ENCODE measurements around the gene EPN2. TPM values are rescaled to one million over a fixed set of nuclear protein-coding genes. Genes with fewer than 3 reads are reported as not detected.

EPN2 gene
- total RNA-seq, 1 donor, result 18.1 TPM

DNA sequence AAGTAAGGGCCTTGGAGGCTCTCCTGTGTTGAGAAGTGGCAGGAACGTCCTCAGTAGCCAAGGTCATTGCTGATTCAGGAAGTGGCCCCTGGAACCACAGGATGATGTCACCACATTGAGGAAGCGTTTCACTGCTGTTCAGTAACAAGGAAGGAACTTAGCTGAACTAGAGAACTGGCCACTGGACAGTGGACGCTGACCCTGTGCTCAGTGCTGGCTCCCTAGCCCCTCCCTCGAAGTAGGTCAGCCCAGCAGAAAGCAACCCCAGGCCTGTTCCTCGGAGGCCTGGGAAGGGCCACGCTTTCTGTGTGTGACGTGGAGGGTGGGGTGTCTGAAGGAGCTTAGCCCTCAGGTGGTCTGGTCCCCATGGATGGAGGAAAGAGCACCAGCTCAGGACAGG, 67.0 kb downstream of the EPN2 start:
- DNase-seq (ENCODE audit: insufficient read length, low spot score, missing footprints), result peak; percentile 87
- Histone ChIP-seq H3K36me3 (ENCODE audit: insufficient read depth, low read length) (no peaks in the 10 kb centered on the region), H3K9me3 (ENCODE audit: low read depth, low read length) (no peaks in the 10 kb centered on the region), H3K4me2 (ENCODE audit: insufficient read depth, low read length) (no peak overlapping the region), H4K20me1 (ENCODE audit: insufficient read depth, low read length) (peaks cover 41% of the 10 kb centered on the region), H3K4me1 (ENCODE audit: insufficient read depth, low read length) (peaks cover 7% of the 10 kb centered on the region), H3K4me3 (ENCODE audit: insufficient read depth, low read length) (no peak overlapping the region), H3K27ac (ENCODE audit: low read depth, low read length) (peak overlapping the region; percentile 32), H3K79me2 (ENCODE audit: insufficient read depth, low read length) (peaks cover 54% of the 10 kb centered on the region), H2AFZ (ENCODE audit: low read length) (no peak overlapping the region), H3K27me3 (ENCODE audit: insufficient read depth, low read length) (no peaks in the 10 kb centered on the region)
- TF ChIP-seq, protein P1, sequence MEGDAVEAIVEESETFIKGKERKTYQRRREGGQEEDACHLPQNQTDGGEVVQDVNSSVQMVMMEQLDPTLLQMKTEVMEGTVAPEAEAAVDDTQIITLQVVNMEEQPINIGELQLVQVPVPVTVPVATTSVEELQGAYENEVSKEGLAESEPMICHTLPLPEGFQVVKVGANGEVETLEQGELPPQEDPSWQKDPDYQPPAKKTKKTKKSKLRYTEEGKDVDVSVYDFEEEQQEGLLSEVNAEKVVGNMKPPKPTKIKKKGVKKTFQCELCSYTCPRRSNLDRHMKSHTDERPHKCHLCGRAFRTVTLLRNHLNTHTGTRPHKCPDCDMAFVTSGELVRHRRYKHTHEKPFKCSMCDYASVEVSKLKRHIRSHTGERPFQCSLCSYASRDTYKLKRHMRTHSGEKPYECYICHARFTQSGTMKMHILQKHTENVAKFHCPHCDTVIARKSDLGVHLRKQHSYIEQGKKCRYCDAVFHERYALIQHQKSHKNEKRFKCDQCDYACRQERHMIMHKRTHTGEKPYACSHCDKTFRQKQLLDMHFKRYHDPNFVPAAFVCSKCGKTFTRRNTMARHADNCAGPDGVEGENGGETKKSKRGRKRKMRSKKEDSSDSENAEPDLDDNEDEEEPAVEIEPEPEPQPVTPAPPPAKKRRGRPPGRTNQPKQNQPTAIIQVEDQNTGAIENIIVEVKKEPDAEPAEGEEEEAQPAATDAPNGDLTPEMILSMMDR (IDR thresholded peaks at IDR 0.05; ENCODE audit: extremely low read depth, low read depth, low read length), result no peak

DNA sequence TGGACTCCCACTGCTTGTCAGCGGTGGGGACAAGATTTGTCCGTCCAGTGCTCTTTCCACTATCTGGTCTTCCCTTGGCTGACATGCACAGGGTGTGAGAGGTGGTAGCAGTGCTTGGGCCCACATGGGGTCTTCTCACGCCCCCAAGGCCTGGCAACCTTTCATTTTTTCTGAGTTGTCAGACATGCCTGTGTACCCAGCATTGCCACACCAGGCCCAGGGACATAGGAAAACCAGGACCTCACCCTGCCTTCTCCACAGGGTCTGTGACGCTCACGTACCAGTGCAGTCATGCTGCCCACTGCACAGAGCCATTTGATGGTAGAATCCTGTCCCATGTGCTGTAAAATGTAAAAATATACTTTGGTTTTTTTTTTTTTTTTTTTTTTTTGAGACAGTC, 67.6 kb downstream of the EPN2 start:
- peak overlapping the region; percentile 32 for H3K27ac ChIP-seq (ENCODE audit: low read depth, low read length)
- no peak overlapping the region for H2AFZ ChIP-seq (ENCODE audit: low read length)
- H3K4me2 ChIP-seq (ENCODE audit: insufficient read depth, low read length), result no peak overlapping the region
- peaks cover 35% of the 10 kb centered on the region for H4K20me1 ChIP-seq (ENCODE audit: insufficient read depth, low read length)
- H3K4me3 ChIP-seq (ENCODE audit: insufficient read depth, low read length), result no peak overlapping the region
- H3K4me1 ChIP-seq (ENCODE audit: insufficient read depth, low read length), result peaks cover 7% of the 10 kb centered on the region
- H3K36me3 ChIP-seq (ENCODE audit: insufficient read depth, low read length), result no peaks in the 10 kb centered on the region
- no peak for DNase-seq (ENCODE audit: insufficient read length, low spot score, missing footprints)
- H3K27me3 ChIP-seq (ENCODE audit: insufficient read depth, low read length), result no peaks in the 10 kb centered on the region
- H3K9me3 ChIP-seq (ENCODE audit: low read depth, low read length), result no peaks in the 10 kb centered on the region
- TF ChIP-seq, protein P1 (IDR thresholded peaks at IDR 0.05; ENCODE audit: extremely low read depth, low read depth, low read length), result no peak
- H3K79me2 ChIP-seq (ENCODE audit: insufficient read depth, low read length), result peaks cover 50% of the 10 kb centered on the region

DNA sequence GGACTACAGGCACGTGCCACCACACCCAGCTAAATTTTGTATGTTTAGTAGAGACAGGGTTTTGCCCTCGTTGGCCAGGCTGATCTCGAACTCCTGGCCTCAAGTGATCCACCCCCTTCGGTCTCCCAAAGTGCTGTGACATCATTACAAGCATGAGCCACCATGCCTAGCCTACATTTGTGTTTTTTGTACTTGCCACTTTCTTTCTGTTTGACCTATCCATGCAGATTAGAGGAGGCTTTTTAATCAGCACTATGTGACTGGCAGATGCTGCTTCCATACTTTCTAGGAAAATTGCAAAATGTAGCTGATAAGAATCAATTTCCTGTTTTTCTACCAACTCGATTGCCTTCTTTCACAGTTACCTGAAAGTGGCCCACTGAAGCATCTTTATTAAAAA, 68.1 kb downstream of the EPN2 start:
- Histone ChIP-seq H3K27me3 (ENCODE audit: insufficient read depth, low read length) (no peaks in the 10 kb centered on the region), H3K9me3 (ENCODE audit: low read depth, low read length) (no peaks in the 10 kb centered on the region), H3K4me1 (ENCODE audit: insufficient read depth, low read length) (peaks cover 7% of the 10 kb centered on the region), H4K20me1 (ENCODE audit: insufficient read depth, low read length) (peaks cover 33% of the 10 kb centered on the region), H3K79me2 (ENCODE audit: insufficient read depth, low read length) (peaks cover 52% of the 10 kb centered on the region), H3K27ac (ENCODE audit: low read depth, low read length) (no peak overlapping the region), H3K4me2 (ENCODE audit: insufficient read depth, low read length) (no peak overlapping the region), H2AFZ (ENCODE audit: low read length) (no peak overlapping the region), H3K36me3 (ENCODE audit: insufficient read depth, low read length) (no peaks in the 10 kb centered on the region), H3K4me3 (ENCODE audit: insufficient read depth, low read length) (no peak overlapping the region)
- TF ChIP-seq, protein P1 (IDR thresholded peaks at IDR 0.05; ENCODE audit: extremely low read depth, low read depth, low read length), result no peak
- no peak for DNase-seq (ENCODE audit: insufficient read length, low spot score, missing footprints)

DNA sequence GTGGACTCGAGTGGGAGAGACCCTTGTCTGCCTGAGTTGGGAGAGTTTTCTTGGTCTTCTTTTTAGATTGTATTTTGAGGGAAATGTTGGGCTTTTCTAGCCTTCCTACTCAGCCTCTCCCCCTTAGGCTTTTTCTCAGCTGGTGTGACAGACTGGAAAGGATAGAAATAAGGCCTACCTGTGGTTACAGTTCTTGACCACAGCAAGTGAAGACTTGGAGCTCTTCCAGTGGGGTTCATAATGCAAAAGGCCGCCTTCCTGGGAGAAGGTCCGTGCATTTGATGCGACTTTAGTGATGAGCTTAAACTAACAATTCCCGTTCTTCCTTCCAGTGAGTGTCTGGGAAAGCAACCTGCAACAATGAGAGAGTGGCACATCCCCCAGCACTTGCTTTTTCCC, 68.6 kb downstream of the EPN2 start:
- Histone ChIP-seq H3K27ac (ENCODE audit: low read depth, low read length) (no peak overlapping the region), H3K4me1 (ENCODE audit: insufficient read depth, low read length) (peaks cover 7% of the 10 kb centered on the region), H3K79me2 (ENCODE audit: insufficient read depth, low read length) (peaks cover 50% of the 10 kb centered on the region), H2AFZ (ENCODE audit: low read length) (no peak overlapping the region), H3K4me3 (ENCODE audit: insufficient read depth, low read length) (no peak overlapping the region), H3K4me2 (ENCODE audit: insufficient read depth, low read length) (no peak overlapping the region), H3K9me3 (ENCODE audit: low read depth, low read length) (no peaks in the 10 kb centered on the region), H4K20me1 (ENCODE audit: insufficient read depth, low read length) (peaks cover 31% of the 10 kb centered on the region), H3K27me3 (ENCODE audit: insufficient read depth, low read length) (no peaks in the 10 kb centered on the region), H3K36me3 (ENCODE audit: insufficient read depth, low read length) (no peaks in the 10 kb centered on the region)
- TF ChIP-seq, protein P1 (IDR thresholded peaks at IDR 0.05; ENCODE audit: extremely low read depth, low read depth, low read length), result no peak
- peak; percentile 46 for DNase-seq (ENCODE audit: insufficient read length, low spot score, missing footprints)

All from osteoblast (primary cell).